CD14-positive monocyte (primary cell): ENCODE measurements around the gene BTBD9. TPM values are rescaled to one million over a fixed set of nuclear protein-coding genes. Genes with fewer than 3 reads are reported as not detected.

Experiments
- DNase-seq, 3 donors: peaks; one replicate each; pipeline ENCODE4 v3.0.0-alpha.2; 2011 to 2022
- H2AFZ ChIP-seq: 2 replicates; pipeline ENCODE4 v1.6.0; 2012; ENCODE audit warnings: mild to moderate bottlenecking, low read depth, low read length, inconsistent platforms; ENCODE audit not compliant: insufficient read depth, poor library complexity, severe bottlenecking
- H3K27ac ChIP-seq, 2 donors: 1 replicate in 1 of 2; 2 replicates in 1 of 2; pipeline ENCODE4 v1.5.1; 2012 to 2013; ENCODE audit warnings: low read length in 2 of 2, control low read depth in 1 of 2, inconsistent platforms in 1 of 2, low read depth in 1 of 2, mild to moderate bottlenecking in 1 of 2
- H3K27me3 ChIP-seq, 2 donors: one replicate each; pipeline versions ENCODE4 v1.6.0 to v1.6.1; 2011 to 2013; ENCODE audit warnings: low read length in 2 of 2; ENCODE audit not compliant: control insufficient read depth in 2 of 2, insufficient read depth in 2 of 2
- H3K36me3 ChIP-seq, 2 donors: replicated peaks in 1 of 2; 1 replicate in 1 of 2; 2 replicates in 1 of 2; pipeline versions ENCODE4 v1.5.1 to v1.6.1; 2012 to 2013; ENCODE audit warnings: low read length in 2 of 2, control low read depth in 1 of 2, inconsistent platforms in 1 of 2, mild to moderate bottlenecking in 1 of 2; ENCODE audit not compliant: insufficient read depth in 2 of 2, control insufficient read depth in 1 of 2
- H3K4me1 ChIP-seq, 2 donors: 1 replicate in 1 of 2; 2 replicates in 1 of 2; pipeline versions ENCODE4 v1.5.1 to v1.6.1; 2012 to 2013; ENCODE audit warnings: low read length in 2 of 2, control low read depth in 1 of 2, inconsistent platforms in 1 of 2, mild to moderate bottlenecking in 1 of 2, moderate library complexity in 1 of 2; ENCODE audit not compliant: insufficient read depth in 2 of 2, control insufficient read depth in 1 of 2
- H3K4me2 ChIP-seq: replicated peaks from 2 replicates; pipeline ENCODE3; 2012; ENCODE audit warnings: low read length, moderate library complexity, mild to moderate bottlenecking; ENCODE audit not compliant: poor library complexity, severe bottlenecking; ENCODE audit errors: extremely low read depth
- H3K4me3 ChIP-seq, 3 experiments: fragments of 200-600 bp in 1 of 3; sonication (generic) in 1 of 3; replicated peaks in 1 of 3; 1 replicate in 2 of 3; 2 replicates in 1 of 3; pipeline ENCODE4 v1.5.1; 2011 to 2013; ENCODE audit warnings: low read length in 3 of 3, mild to moderate bottlenecking in 3 of 3, control low read depth in 2 of 3, low read depth in 2 of 3, inconsistent platforms in 1 of 3, moderate library complexity in 1 of 3
- H3K79me2 ChIP-seq: 2 replicates; pipeline ENCODE4 v1.6.0; 2012; ENCODE audit warnings: mild to moderate bottlenecking, control low read depth, inconsistent platforms, low read length, moderate library complexity; ENCODE audit not compliant: insufficient read depth
- H3K9ac ChIP-seq: 2 replicates; pipeline ENCODE4 v1.6.0; 2017; ENCODE audit warnings: low read length, mild to moderate bottlenecking; ENCODE audit not compliant: insufficient read depth, poor library complexity, severe bottlenecking
- H3K9me3 ChIP-seq, 2 donors: replicated peaks in 1 of 2; 1 replicate in 1 of 2; 2 replicates in 1 of 2; pipeline versions ENCODE4 v1.5.1 to v1.6.1; 2012 to 2013; ENCODE audit warnings: low read length in 2 of 2, control low read depth in 1 of 2; ENCODE audit not compliant: control insufficient read depth in 1 of 2, insufficient read depth in 1 of 2
- H4K20me1 ChIP-seq: 2 replicates; pipeline ENCODE4 v1.6.0; 2012; ENCODE audit warnings: mild to moderate bottlenecking, low read length, control low read depth, moderate library complexity; ENCODE audit not compliant: insufficient read depth
- H3K27ac Mint-ChIP-seq, 7 donors: one replicate each; pipeline ENCODE4 v1.8.0; 2020; ENCODE audit warnings: mild to moderate bottlenecking in 7 of 7, mixed read lengths in 7 of 7, moderate library complexity in 6 of 7, inconsistent platforms in 2 of 7
- H3K27me3 Mint-ChIP-seq, 3 donors: one replicate each; pipeline ENCODE4 v1.8.0; 2021 to 2022; ENCODE audit warnings: low read depth in 3 of 3, mild to moderate bottlenecking in 3 of 3, mixed read lengths in 3 of 3, moderate library complexity in 3 of 3, inconsistent platforms in 1 of 3
- H3K36me3 Mint-ChIP-seq, 2 donors: one replicate each; pipeline ENCODE4 v1.8.0; 2020; ENCODE audit warnings: mixed read lengths in 2 of 2, inconsistent platforms in 1 of 2, mild to moderate bottlenecking in 1 of 2
- H3K4me1 Mint-ChIP-seq: one replicate; pipeline ENCODE4 v1.8.0; 2020; ENCODE audit warnings: mild to moderate bottlenecking, mixed read lengths
- H3K4me3 Mint-ChIP-seq, 2 donors: one replicate each; pipeline ENCODE4 v1.8.0; 2020; ENCODE audit warnings: mild to moderate bottlenecking in 2 of 2, mixed read lengths in 2 of 2, moderate library complexity in 1 of 2
- H3K9me3 Mint-ChIP-seq, 7 donors: one replicate each; pipeline ENCODE4 v1.8.0; 2020 to 2022; ENCODE audit warnings: mixed read lengths in 7 of 7, mild to moderate bottlenecking in 6 of 7, moderate library complexity in 6 of 7, inconsistent platforms in 2 of 7
- CTCF ChIP-seq: fragments of 200-600 bp; IDR thresholded peaks from one replicate; pipeline ENCODE4 v1.8.0; 2022; ENCODE audit warnings: antibody characterized with exemption, mild to moderate bottlenecking
- whole genome bisulfite sequencing: methylation state at CpG from one replicate; pipeline ENCODE4 v1.1.5; 2013; ENCODE audit warnings: missing lambda C conversion rate; ENCODE audit not compliant: insufficient coverage; 5-methylcytosine and 5-hydroxymethylcytosine counted together
- intact Hi-C, 2 donors: fragments of 100-400 bp; cut with micrococcal nuclease; formaldehyde crosslinking; loops; one replicate each; pipeline versions ENCODE4 v1.15.0 to v1.15.1; 2023
- polyA plus RNA-seq, 3 donors: library from polyadenylated mRNA; depleted of rRNA in 1 of 3; unstranded in 2 of 3; stranded (reverse) in 1 of 3; fragments of 300-500 nt in 2 of 3; fragments of >200 nt in 1 of 3; fragmentation: Illumina TruSeq in 2 of 3; gene quantifications; 1 replicate in 2 of 3; 2 replicates in 1 of 3; pipeline ENCODE4 v1.2.3, GENCODE V29; 2012 to 2021

Gene BTBD9
- polyA plus RNA-seq, 3 donors = 5.2 to 7.5 (median 6.2) TPM

DNA sequence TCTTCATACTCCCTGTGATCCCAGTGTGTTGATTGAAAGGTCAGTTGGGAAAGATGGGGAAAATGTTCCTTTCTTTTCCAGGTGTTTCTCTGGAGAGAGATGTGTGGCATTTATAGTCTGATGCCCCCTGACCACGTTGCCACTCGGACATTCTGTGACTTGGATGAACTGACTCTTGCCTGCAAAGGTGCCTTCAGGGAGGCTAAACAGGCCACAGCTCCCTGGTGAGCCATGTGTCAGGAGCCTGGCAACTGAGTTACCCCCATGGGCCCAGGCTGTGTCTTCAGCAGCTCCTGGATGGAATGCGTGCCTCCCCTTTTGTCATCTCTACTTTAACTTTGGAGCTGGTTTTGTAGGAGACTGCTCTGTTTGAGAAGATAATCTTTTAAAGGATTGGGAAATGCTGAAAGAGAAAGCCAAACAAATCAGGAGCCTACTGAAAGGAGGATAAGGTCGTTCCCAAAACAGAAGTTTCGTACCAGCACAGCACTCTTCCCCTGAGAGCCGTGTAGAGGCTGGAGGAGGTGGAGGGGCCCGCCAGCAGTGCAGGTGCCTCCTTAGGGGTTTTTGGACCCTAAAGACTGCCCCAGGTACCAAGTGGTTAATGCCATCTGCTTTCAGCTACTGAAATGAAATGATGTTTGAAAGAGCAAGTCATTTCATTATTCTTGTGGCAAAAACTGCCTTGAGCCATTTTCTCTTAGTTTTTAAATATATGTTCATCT lies 497.4 kb downstream of the BTBD9 start:
- intact Hi-C loops = no loop called here
- no peaks in the 10 kb centered on the region for H3K27me3 ChIP-seq
- H3K27me3 Mint-ChIP-seq = peaks cover 0 to 1% (median 0%) of the 10 kb centered on the region in 3 donors
- H3K79me2 ChIP-seq = peaks cover 4% of the 10 kb centered on the region
- H3K36me3 Mint-ChIP-seq = peaks cover 34 to 35% of the 10 kb centered on the region in 2 donors
- no peak for DNase-seq
- no peak overlapping the region for H3K27ac ChIP-seq
- H4K20me1 ChIP-seq = peaks cover 96% of the 10 kb centered on the region
- no peak overlapping the region for H3K4me3 Mint-ChIP-seq
- H3K9ac ChIP-seq = no peak overlapping the region
- H2AFZ ChIP-seq = no peak overlapping the region
- H3K4me1 Mint-ChIP-seq = peaks cover 6% of the 10 kb centered on the region
- H3K9me3 ChIP-seq = no peaks in the 10 kb centered on the region
- H3K4me3 ChIP-seq = no peak overlapping the region
- H3K36me3 ChIP-seq = peaks cover 3 to 60% of the 10 kb centered on the region in 2 donors
- H3K27ac Mint-ChIP-seq = no peak overlapping the region
- H3K4me2 ChIP-seq = no peak overlapping the region
- 91% methylated on average over 4 of the region's 7 CpGs for WGBS
- H3K9me3 Mint-ChIP-seq = no peaks in the 10 kb centered on the region
- H3K4me1 ChIP-seq = no peaks in the 10 kb centered on the region
- TF ChIP-seq CTCF = no peak

DNA sequence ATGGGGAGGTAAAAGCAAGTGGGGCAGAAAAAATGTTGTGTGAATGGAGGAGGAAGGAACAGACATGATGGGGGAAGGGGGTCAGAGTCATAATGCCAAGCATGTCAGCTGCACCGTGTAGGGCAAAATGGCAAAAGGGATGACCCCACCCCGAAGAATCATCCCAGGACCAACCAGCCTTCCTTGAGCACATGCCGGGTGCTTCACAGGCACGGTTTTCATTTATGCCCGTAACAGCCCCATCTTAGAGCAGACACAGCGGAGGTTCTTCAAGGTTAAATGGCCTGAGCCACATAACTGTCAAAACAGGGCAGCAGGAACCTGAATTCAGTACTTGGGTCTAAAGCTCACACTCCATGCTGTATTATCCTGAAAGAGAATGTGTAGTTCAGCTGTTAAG lies 498.0 kb downstream of the BTBD9 start:
- no peak for TF ChIP-seq CTCF
- Mint-ChIP-seq H3K9me3 (no peaks in the 10 kb centered on the region), H3K4me3 (no peak overlapping the region), H3K4me1 (peaks cover 6% of the 10 kb centered on the region), H3K27me3 (peaks cover 0 to 1% (median 0%) of the 10 kb centered on the region in 3 donors), H3K27ac (peak overlapping the region in 2 of 7 donors; percentile 5 to 36), H3K36me3 (peaks cover 30 to 34% of the 10 kb centered on the region in 2 donors)
- Histone ChIP-seq H3K79me2 (peaks cover 4% of the 10 kb centered on the region), H4K20me1 (peaks cover 96% of the 10 kb centered on the region), H3K4me2 (no peak overlapping the region), H2AFZ (no peak overlapping the region), H3K9me3 (no peaks in the 10 kb centered on the region), H3K4me3 (no peak overlapping the region), H3K9ac (no peak overlapping the region), H3K4me1 (no peaks in the 10 kb centered on the region), H3K27me3 (no peaks in the 10 kb centered on the region), H3K36me3 (peaks cover 3 to 59% of the 10 kb centered on the region in 2 donors), H3K27ac (no peak overlapping the region)
- intact Hi-C loops = no loop called here
- 95% methylated on average over 6 of the region's 6 CpGs for WGBS
- DNase-seq = no peak
